Nucleus accumbens (tissue), 56 donors: Measurements from ENCODE around the gene MEF2A.

Experiments used
- DNase-seq, 56 donors: peaks; one replicate each; lab custom pipeline; 2025; lab: John Stamatoyannopoulos, UW

The MEF2A gene

DNA sequence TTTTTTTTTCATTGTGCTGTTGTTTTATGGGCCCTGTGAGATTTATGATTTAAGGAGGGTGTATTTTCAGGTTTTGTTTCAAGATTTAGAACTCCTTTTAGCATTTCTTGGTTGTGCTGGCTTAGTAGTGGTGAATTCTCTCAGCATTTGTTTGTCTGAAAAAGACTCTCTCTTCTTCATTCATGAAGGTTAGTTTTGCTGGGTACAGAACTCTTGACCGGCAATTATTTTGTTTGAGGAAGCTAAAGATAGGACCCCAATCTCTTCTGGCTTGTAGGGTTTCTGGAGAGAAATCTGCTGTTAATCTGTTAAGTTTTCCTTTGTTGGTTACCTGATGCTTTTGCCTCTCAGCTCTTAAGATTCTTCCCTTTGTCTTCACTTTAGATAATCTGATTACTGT, 120.5 kb downstream of the MEF2A start:
- DNase-seq = no peak

DNA sequence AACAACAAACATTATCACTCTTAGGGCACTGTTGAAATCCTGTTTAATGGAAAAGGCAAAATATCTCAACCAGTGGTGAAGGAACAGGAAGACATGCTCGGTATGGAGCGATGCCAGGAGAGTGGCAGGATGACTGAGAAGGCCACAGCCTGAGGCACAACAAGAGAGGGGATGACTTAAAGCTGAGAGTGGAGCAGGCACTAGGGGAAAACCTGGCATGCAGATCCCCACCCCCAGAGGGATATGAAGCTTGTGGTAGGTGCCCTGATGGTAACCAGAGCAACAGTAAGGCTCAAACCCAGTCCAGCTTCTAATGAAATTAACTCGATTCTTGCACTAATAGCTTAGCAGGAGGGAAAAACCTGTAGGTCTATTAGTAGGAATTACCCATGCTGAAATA, 127.0 kb downstream of the MEF2A start:
- DNase-seq = no peak

DNA sequence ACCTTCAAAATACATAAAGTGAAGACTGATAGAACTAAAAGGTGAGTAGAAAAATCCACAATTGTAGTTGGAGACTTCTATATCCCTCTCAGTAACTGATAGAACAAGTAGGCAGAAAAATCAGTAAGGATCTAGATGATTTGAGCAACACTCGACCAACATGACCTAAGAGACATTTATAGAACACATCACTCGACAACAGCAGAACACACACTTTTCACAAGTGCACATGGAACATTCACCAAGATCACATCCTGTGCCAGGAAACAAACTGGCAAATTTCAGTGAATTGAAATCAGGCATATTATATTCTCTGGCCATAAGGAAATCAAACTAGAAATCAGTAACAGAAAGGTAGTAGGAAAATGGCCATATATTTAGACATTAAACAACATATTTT, 130.3 kb downstream of the MEF2A start:
- no peak for DNase-seq

DNA sequence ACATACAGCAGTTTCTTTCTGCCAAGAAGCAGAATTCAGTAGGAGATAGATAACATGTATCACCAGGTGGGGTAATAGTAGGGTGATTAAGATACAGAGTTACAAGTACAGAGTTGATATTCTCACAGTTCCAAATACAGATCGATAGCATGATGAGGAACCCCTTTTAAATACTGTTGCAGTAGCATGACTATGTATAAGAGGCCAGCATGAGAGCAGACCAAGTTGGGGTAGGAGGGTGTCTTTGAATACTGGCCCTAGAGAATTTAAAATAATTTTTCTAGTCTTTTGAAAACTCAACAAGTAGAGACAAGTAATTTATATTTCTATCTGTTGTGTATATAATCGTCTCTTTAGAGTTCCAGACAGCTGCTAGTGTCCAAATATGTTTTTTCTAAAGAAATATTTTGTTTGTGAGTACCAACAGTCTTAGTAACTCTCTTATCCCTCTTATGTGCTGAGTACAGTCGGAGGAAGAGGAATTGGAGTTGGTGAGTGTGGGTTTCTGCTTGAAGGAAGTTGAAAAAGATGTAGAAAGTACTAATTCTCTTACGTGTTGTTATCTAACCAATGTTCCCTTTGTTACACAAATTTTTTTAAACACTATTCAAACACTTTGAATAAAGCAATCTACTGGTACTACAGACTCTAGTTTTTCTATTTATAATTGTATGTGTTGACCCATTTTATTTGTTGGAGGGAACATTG, 137.3 kb downstream of the MEF2A start:
- no peak for DNase-seq

DNA sequence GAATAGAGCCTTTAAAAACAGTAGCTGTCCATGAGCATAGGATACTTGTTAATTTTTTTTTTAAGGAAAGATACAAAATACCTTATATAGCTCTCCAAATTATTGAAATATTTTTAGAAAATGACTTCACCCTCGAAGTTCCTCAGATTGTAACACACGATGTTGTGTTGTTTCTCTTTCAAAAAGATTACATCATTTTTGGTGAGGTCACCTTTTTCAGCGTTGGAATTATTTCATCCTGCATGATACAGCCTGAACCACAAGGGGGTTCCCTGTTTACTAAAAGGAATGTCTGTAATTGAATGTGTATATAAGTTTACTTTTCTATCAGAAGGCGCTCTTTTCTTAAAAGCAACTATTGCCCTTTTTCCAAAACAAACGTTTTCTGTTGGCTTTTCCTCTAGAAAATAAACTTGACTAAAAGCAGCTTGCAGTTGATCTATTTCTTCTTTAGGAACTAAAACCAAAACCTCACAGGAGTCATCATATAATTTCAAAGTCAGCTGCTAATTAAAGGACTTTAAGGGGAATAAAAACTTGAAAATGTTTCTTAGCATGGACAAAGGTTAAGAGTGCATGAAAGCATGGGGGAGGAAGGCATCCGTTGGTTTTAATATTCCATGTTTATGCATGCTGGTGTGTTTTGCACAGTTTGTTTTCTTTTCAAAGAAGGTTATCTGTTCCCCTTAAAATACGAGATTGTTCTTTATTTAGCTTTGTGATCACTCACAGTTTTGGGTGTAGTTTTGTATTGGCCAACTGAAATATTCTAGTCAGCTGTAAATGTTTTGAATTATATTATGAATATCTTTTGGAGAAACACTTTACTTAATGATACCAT, 138.0 kb downstream of the MEF2A start:
- DNase-seq = no peak

DNA sequence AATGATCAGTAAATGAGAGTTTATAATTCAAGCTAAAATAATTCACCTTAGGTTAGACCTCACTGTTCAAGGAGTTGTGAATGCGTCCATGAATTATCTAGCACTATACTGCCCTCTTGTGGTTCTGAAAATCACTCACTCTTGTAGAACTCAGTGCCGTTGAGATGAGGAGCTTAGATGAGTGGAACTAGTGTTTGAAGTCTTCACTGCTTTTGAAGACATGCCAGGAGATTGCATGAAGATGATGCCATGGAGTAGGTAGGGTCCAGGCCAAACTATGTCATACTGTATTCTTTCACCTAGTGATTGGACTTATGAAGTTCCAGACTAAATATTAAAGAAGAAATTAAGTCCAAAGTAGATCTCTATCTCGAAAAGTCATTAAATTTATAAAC, 138.7 kb downstream of the MEF2A start:
- DNase-seq = peak in 13 of 56 donors; percentile 12 to 40 (median 21)

DNA sequence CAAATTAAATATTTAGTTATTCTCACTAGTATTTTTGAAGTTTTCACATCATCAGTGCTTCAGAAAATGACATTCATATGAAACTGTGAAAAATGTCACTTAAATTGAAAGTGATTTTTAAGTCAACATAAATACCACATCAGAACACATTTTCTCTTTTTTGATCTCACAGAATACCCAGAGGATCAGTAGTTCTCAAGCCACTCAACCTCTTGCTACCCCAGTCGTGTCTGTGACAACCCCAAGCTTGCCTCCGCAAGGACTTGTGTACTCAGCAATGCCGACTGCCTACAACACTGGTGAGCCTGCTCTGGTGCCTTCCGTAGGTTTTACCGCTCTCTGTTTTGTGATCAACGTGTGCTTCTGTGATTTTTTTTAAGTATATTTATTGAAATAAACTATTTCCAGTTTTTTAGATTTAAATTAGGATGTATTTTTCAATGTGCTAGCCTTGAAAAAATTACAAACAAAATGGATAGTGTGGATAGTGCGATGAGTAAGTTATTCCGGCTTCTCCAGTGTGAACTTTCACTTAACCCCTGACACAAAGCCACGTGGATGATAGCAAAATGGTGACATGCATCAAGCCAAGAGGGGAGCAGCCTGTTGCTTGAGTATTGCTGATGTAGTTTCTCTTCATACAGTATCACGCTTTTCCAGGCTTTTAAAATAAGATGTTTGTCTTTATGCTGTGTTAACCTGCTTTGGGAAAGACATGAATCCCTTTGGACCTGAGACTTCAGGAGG, 140.9 kb downstream of the MEF2A start:
- no peak for DNase-seq

DNA sequence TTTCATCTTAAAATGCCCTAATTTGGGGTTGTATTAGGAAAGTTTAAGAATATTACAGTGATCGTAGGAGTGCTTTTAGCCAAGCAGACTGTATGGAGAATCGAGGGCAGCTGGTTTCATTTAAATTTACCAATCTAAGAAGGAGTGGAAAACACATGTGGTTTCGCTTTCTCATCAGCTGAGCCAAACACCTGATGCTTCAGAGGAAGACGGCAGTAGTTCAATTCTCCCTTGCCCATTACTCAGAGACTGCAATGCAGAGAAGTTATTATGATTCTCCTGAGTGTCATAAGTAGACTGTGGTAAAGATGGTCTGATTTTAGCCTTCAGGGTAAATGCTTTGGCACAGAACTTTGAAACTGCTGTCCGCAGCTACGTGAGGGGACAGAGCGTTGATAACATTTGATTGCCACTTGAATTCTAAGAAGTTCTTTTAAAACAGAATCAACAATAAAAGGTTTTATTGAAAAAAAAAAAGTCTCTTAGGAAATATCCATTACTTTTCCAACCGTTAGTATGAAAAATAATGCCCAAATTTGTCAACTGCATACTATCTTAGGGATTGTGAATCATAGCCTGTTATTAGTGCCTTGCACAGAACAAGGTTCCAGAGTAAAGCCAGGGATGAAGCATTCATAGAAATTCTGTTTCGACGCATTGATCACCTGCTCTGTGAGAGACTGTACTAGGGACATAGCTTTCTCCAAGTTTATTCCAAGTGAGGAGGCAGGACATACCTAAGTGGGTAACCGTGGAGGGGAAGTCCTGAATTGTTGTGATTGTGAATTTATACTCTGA, 141.9 kb downstream of the MEF2A start:
- DNase-seq = no peak

DNA sequence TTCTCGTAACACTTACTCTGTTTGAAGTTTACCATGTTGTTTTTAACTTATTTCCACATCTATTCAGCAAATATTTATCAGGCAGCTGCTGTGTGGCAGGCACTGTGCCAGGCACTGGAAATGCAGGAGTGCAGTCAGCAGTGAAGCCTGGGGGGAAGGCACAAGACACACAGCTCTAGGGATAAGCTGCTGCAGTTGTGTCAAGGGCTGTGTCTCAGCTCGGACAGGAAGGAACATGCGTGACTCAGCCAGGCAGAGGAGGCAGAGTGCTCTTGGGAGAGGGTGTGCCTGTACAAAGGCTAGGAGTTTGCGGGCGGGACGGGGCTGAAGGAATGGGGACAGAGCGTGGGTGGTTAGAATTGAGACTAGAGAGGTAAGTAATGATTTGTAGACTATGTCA, 142.8 kb downstream of the MEF2A start:
- DNase-seq = peak in 8 of 56 donors; percentile 25 to 68 (median 28)

DNA sequence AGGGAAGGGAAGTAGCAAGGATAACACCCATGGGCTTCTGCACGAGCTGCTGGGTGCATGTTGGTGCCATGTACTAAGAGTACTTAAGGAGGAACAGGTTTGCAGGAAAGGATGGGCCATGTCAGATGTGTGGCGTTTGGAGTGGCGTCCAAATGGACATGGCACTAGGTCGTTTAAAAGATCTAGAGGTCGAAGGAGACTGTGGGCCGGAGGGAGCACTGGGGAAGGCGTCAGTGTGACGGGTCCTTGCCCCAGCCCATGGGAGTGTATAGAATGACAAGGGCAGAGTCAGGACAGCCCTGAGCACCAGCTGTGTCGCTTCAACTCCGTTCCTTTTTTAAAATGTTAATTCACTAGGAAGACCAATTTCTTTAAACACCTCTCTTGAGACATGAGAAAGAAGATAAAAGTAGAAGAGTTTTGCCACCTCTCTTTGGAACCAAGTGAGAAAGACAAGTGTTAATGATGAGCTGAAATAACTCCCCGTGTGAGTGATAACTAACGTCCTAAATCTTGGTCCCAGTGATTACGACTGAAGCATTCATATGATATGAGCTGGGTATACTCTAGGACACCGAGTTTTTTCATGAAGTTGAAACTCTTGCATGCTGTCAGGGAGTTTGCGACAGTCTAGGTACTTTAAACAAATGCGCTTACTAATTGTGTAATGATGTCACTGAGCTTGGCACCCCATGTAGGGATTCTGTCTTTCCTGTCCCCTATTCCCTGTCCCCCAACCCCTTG, 143.6 kb downstream of the MEF2A start:
- no peak for DNase-seq

DNA sequence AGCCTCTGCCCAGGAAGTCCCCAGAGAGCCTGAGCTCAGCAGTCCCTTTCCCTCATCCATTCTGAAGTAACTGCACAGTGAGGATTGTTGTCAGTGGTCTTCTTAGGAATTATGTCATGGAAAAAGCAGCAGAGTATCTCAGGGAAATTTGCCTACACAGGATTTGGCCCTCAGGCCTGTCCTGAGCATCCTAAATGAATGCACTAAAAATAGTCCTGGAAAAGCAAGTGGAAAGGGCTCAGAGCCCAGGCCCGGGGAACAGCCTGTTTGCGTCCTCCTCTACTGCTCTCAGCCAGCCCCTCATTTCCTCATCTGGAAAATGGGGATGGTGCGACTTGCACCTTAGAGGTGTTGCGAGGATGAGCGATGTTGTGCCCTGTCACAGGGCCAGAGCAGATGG, 145.8 kb downstream of the MEF2A start:
- no peak for DNase-seq

DNA sequence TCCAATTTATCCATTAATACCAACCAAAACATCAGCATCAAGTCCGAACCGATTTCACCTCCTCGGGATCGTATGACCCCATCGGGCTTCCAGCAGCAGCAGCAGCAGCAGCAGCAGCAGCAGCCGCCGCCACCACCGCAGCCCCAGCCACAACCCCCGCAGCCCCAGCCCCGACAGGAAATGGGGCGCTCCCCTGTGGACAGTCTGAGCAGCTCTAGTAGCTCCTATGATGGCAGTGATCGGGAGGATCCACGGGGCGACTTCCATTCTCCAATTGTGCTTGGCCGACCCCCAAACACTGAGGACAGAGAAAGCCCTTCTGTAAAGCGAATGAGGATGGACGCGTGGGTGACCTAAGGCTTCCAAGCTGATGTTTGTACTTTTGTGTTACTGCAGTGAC, 146.6 kb downstream of the MEF2A start:
- peak in 1 of 56 donors; percentile 36 for DNase-seq

DNA sequence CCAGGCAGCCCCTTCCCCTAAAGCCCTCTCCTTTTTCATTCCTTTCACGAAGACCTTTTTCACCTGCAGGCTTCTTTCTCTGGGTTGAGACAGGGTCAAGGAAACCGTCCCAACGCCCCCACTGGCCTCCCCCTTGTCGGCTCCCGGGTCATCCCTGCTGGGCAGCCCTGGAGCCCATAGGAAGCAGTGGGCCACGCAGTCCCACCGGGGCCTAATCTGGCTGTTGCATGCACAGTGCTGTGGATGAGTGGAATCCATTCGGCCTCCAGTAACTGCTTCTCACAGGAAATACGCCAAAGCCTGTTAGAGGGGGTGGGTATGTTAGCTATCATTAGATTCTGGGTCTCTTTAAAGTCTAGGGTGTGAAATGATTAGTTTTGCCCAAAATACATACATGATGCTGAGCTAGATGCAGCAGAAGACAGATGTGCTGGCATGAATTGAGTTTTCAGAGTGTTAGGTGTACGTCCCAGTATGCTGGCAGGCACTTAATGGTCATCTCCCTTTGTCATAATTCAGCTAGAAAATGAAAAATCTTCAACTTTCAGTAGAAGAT, 150.8 kb downstream of the MEF2A start:
- no peak for DNase-seq

DNA sequence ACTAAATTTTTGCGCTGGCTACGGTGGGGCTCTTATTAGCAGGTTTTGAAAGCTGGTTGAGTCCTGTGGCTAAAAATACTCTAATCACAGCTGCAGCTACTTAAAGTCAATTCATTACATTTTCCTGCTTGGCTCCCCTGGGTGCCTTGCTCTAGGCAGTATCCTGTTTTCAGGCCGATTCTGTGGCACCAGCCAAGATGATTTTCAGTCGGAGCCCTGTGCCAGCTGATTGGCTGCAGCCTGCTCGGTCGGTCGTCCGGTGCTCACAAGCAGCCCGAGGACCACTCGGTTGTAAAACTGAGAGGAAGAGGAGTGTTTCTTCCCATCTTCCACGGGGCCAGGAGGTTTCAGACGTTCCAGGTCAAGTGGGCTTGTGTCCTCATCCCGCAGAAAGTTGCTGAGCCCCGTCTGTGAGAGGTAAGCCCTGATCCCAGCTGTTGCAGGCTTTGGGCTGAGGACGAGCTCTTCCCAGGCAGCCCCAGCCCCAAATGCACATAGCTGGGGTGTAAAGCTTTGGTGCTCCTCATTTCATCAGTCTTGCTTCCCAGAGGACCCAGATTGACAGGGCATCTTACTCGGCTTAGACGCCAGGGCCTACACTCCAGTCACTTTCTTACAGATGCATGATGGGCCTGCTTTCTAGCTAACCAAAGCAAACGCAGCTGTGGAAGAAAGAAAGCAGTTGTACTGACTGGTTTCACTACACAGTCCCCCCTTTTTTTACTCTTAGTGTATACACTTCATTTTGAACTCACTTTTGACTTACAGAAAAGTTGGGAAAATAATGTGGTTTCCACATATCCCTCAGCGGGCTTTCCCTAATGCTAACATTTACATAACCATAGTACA, 151.6 kb downstream of the MEF2A start:
- DNase-seq = peak in 4 of 56 donors; percentile 8 to 42 (median 20)

DNA sequence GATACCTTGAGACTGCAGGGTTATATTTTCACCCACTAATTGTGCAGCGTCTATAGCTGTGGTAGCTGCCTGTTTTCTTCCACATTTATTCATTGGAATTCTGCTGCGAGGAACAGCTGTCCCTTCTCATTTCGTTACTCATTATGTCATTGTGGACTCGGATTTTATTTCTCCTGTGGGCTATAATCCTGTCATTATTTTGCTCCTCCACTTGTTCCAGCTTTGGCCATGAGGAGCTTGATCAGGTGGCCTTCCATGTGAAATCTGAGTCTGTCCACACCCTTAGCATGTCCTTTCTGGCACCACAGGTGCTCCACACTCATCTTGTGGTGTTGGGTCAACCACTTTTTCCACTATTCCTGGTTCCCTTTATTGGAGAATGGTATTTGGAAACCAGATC, 152.6 kb downstream of the MEF2A start:
- DNase-seq = no peak

DNA sequence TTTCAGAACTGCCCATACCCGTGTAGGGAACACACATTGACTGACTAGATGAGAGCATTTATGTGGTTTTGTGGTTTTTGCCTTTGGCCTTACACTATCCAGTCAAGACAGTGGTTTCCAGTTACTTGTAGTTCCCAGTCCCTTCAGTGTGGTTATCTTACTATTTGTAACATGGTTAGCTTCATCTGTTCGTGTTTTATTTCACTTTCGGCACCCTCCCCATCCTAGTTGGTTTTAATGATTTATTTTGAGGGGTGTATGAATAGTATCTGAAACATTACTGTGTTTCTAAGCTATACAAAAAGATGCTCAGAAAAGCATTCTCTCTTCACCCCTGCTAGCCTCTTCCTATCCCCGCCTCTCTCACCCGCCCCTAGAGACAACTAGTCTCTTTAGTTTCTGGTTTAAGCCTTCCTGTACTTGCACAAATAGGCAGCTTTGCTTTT, 153.3 kb downstream of the MEF2A start:
- no peak for DNase-seq

DNA sequence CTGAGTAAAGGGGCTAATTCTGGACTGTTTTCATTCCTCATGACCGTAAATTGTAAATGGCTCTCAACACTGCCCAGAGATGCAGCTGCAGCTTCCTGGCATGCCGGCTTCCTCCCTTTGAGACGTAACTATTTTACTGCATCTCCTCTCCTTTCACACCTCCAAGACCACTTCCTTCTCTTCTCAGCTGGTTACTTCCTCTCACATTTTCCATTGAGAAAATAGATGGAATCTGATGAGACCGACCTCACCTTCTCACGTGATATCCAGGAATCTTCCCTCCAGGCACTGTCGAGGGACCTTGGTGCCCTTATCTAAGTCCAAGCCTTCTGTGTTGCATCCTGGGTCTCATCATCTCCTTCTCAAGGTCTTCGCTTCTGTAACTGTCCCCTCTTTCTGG, 154.7 kb downstream of the MEF2A start:
- no peak for DNase-seq

DNA sequence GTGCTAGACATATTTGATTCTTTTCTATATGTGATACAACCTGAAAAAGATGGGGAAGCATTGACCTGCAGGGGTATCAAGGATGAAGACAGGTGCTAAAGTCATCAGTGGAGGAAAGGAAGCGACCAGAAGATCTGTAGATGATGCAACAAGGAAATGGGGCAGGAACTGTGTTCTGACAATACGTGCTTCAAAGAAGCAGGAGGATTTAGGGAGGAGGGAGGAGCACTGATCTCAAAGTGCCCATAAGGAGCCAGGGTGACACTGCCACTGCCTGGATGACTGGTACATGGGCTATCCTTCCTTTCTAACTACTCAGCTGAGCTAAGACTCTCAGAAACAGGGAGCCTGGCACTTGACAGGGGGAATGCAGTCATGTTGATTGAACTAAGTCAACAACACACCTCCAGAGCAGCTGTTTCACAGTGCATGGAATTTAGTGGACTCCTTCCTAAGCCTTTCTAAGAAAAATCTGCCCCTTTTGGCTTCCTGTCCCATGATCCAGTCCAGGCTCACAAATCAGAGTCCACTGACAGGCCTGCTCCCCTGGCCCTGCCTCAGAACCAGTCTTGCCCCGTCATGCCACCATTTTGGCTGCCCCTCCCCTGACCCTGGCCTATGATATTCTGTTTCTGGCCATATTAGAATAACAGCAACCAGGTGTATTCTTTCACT, 155.5 kb downstream of the MEF2A start:
- DNase-seq = no peak
